Natural killer cell treated with Interleukin-12 subunit alpha and Interleukin-12 subunit beta and Interleukin-15 and Interleukin-18, amount 100 ng/mL, for 72 hours (primary cell): ENCODE data around the gene SPATA31D3. TPM values are rescaled to one million over a fixed set of nuclear protein-coding genes. Genes with fewer than 3 reads are reported as not detected.
A peak's percentile ranks its signal among the peaks of the same experiment; 100 is the strongest.
"Not testable (repeated sequence)": the region's sequence is repeated elsewhere in the genome, so short reads cannot be mapped to it uniquely, and the experiment has no call there.

Experiments
- ATAC-seq, 2 donors: fragments of 150-1000 bp; cut with Tn5 transposase in 1 of 2; sonication (Bioruptor Pico), chemical (Tn5 transposase) in 1 of 2; 2 replicates each; pipeline ENCODE4 v1.10.0; 2021
- DNase-seq: peaks from one replicate; pipeline ENCODE4 v3.0.0; 2022; ENCODE audit warnings: low spot score
- H3K27ac Mint-ChIP-seq, 2 donors: 1 replicate in 1 of 2; 2 replicates in 1 of 2; pipeline ENCODE4 v1.8.0; 2022; ENCODE audit warnings: mixed read lengths in 2 of 2, mild to moderate bottlenecking in 1 of 2, moderate library complexity in 1 of 2
- H3K27me3 Mint-ChIP-seq, 2 donors: 1 replicate in 1 of 2; 2 replicates in 1 of 2; pipeline ENCODE4 v1.8.0; 2022; ENCODE audit warnings: mixed read lengths in 2 of 2
- H3K36me3 Mint-ChIP-seq: one replicate; pipeline ENCODE4 v1.8.0; 2022; ENCODE audit warnings: mixed read lengths
- H3K4me1 Mint-ChIP-seq, 2 donors: 1 replicate in 1 of 2; 2 replicates in 1 of 2; pipeline ENCODE4 v1.8.0; 2022; ENCODE audit warnings: low read depth in 2 of 2, mixed read lengths in 2 of 2, mild to moderate bottlenecking in 1 of 2
- H3K4me3 Mint-ChIP-seq: one replicate; pipeline ENCODE4 v1.8.0; 2022; ENCODE audit warnings: mixed read lengths
- H3K9me3 Mint-ChIP-seq: 2 replicates; pipeline ENCODE4 v1.8.0; 2022; ENCODE audit warnings: mixed read lengths
- total RNA-seq, 2 donors: library from RNA; stranded (reverse); gene quantifications; one replicate each; pipeline ENCODE4 v1.2.3, GENCODE V29; 2022

Gene SPATA31D3
- total RNA-seq = not detected

GRCh38 chr9:81943393-81943792, at the start of gene SPATA31D3:
Gene SPATA31D3 (plus strand): TSS chr9:81943500. CDS start chr9:81943586, 86 bp downstream.
- H3K27me3 Mint-ChIP-seq, H3K27ac Mint-ChIP-seq, H3K9me3 Mint-ChIP-seq, DNase-seq, H3K4me1 Mint-ChIP-seq, H3K36me3 Mint-ChIP-seq, H3K4me3 Mint-ChIP-seq: not testable (repeated sequence)
- peak in 1 of 2 donors; percentile 48 for ATAC-seq

GRCh38 chr9:81893929-81894328, 49.4 kb upstream of the SPATA31D3 start:
- ATAC-seq = no peak

GRCh38 chr9:81894891-81895290, 48.4 kb upstream of the SPATA31D3 start:
- H3K27me3 Mint-ChIP-seq = peaks cover 7% of the 10 kb centered on the region in 2 donors
- no peaks in the 10 kb centered on the region for H3K4me1 Mint-ChIP-seq
- H3K4me3 Mint-ChIP-seq = no peak overlapping the region
- ATAC-seq = no peak
- no peaks in the 10 kb centered on the region for H3K36me3 Mint-ChIP-seq
- H3K27ac Mint-ChIP-seq = no peak overlapping the region
- no peak for DNase-seq
- H3K9me3 Mint-ChIP-seq = no peaks in the 10 kb centered on the region

More at GRCh38 chr9:81893929-81894328, 49.4 kb upstream of the SPATA31D3 start:
- Mint-ChIP-seq H3K27me3 (peaks cover 7% of the 10 kb centered on the region in 2 donors), H3K4me1 (no peaks in the 10 kb centered on the region), H3K4me3 (no peak overlapping the region), H3K27ac (no peak overlapping the region), H3K36me3 (no peaks in the 10 kb centered on the region), H3K9me3 (no peaks in the 10 kb centered on the region)
- no peak for DNase-seq

GRCh38 chr9:81896070-81896469, 47.2 kb upstream of the SPATA31D3 start:
- no peak for ATAC-seq
- peaks cover 7% of the 10 kb centered on the region in 2 donors for H3K27me3 Mint-ChIP-seq
- no peaks in the 10 kb centered on the region for H3K4me1 Mint-ChIP-seq
- H3K27ac Mint-ChIP-seq = no peak overlapping the region
- H3K4me3 Mint-ChIP-seq = no peak overlapping the region
- DNase-seq = no peak
- no peaks in the 10 kb centered on the region for H3K36me3 Mint-ChIP-seq
- H3K9me3 Mint-ChIP-seq = no peaks in the 10 kb centered on the region

- DNase-seq (no peak), ATAC-seq (no peak)
- H3K36me3 Mint-ChIP-seq = no peaks in the 10 kb centered on the region
- H3K9me3 Mint-ChIP-seq = no peaks in the 10 kb centered on the region
- H3K27ac Mint-ChIP-seq = no peak overlapping the region
- no peak overlapping the region for H3K4me3 Mint-ChIP-seq
- H3K4me1 Mint-ChIP-seq = no peaks in the 10 kb centered on the region
- H3K27me3 Mint-ChIP-seq = peaks cover 7% of the 10 kb centered on the region in 2 donors
Measured at GRCh38 chr9:81898851-81899250, 44.4 kb upstream of the SPATA31D3 start.

- Mint-ChIP-seq H3K4me3 (no peak overlapping the region), H3K4me1 (no peaks in the 10 kb centered on the region), H3K27ac (no peak overlapping the region), H3K36me3 (no peaks in the 10 kb centered on the region), H3K9me3 (no peaks in the 10 kb centered on the region), H3K27me3 (peaks cover 0 to 3% of the 10 kb centered on the region in 2 donors)
- ATAC-seq (no peak), DNase-seq (no peak)
Measured at GRCh38 chr9:81902196-81902595, 41.1 kb upstream of the SPATA31D3 start.

GRCh38 chr9:81902626-81903025, 40.7 kb upstream of the SPATA31D3 start:
- no peak for ATAC-seq
- H3K27ac Mint-ChIP-seq = no peak overlapping the region
- H3K4me3 Mint-ChIP-seq = no peak overlapping the region

GRCh38 chr9:81906671-81907070, 36.6 kb upstream of the SPATA31D3 start:
- H3K27me3 Mint-ChIP-seq = no peaks in the 10 kb centered on the region
- no peaks in the 10 kb centered on the region for H3K36me3 Mint-ChIP-seq
- no peaks in the 10 kb centered on the region for H3K4me1 Mint-ChIP-seq
- no peaks in the 10 kb centered on the region for H3K9me3 Mint-ChIP-seq
- no peak overlapping the region for H3K4me3 Mint-ChIP-seq
- DNase-seq = no peak
- ATAC-seq = no peak
- no peak overlapping the region for H3K27ac Mint-ChIP-seq

More at GRCh38 chr9:81902626-81903025, 40.7 kb upstream of the SPATA31D3 start:
- Mint-ChIP-seq H3K9me3 (no peaks in the 10 kb centered on the region), H3K27me3 (peaks cover 0 to 3% of the 10 kb centered on the region in 2 donors), H3K4me1 (no peaks in the 10 kb centered on the region), H3K36me3 (no peaks in the 10 kb centered on the region)
- DNase-seq = no peak

- peaks cover 7 to 8% of the 10 kb centered on the region in 2 donors for H3K27me3 Mint-ChIP-seq
- no peaks in the 10 kb centered on the region for H3K4me1 Mint-ChIP-seq
- no peaks in the 10 kb centered on the region for H3K36me3 Mint-ChIP-seq
- H3K27ac Mint-ChIP-seq = no peak overlapping the region
- no peak for DNase-seq
- no peaks in the 10 kb centered on the region for H3K9me3 Mint-ChIP-seq
- H3K4me3 Mint-ChIP-seq = no peak overlapping the region
- ATAC-seq = no peak
Measured at GRCh38 chr9:81912135-81912534, 31.2 kb upstream of the SPATA31D3 start.

GRCh38 chr9:81915801-81916505, 27.3 kb upstream of the SPATA31D3 start:
- Mint-ChIP-seq H3K4me3 (no peak overlapping the region), H3K27ac (no peak overlapping the region), H3K4me1 (no peaks in the 10 kb centered on the region), H3K36me3 (no peaks in the 10 kb centered on the region), H3K27me3 (peaks cover 7 to 8% of the 10 kb centered on the region in 2 donors), H3K9me3 (no peaks in the 10 kb centered on the region)
- ATAC-seq = no peak
- no peak for DNase-seq

- not testable (repeated sequence) for H3K27me3 Mint-ChIP-seq, H3K27ac Mint-ChIP-seq, H3K4me3 Mint-ChIP-seq, DNase-seq, H3K36me3 Mint-ChIP-seq, H3K9me3 Mint-ChIP-seq, ATAC-seq, H3K4me1 Mint-ChIP-seq
Measured at GRCh38 chr9:81918507-81918906, 24.8 kb upstream of the SPATA31D3 start.

GRCh38 chr9:81928305-81928704, 15.0 kb upstream of the SPATA31D3 start, which contains the start of gene SPATA31D4:
Gene SPATA31D4 (plus strand): TSS chr9:81928428. CDS start chr9:81928514, 86 bp downstream.
- not testable (repeated sequence) for H3K4me1 Mint-ChIP-seq, H3K36me3 Mint-ChIP-seq, H3K27me3 Mint-ChIP-seq, H3K4me3 Mint-ChIP-seq, H3K9me3 Mint-ChIP-seq, H3K27ac Mint-ChIP-seq, DNase-seq
- peak in 1 of 2 donors; percentile 43 for ATAC-seq

- H3K4me3 Mint-ChIP-seq, ATAC-seq, H3K27me3 Mint-ChIP-seq, H3K36me3 Mint-ChIP-seq, DNase-seq, H3K9me3 Mint-ChIP-seq, H3K27ac Mint-ChIP-seq, H3K4me1 Mint-ChIP-seq: not testable (repeated sequence)
Measured at GRCh38 chr9:81930147-81930546, 13.2 kb upstream of the SPATA31D3 start.

GRCh38 chr9:81933547-81933946, 9.8 kb upstream of the SPATA31D3 start:
- H3K27me3 Mint-ChIP-seq, H3K27ac Mint-ChIP-seq, DNase-seq, ATAC-seq, H3K36me3 Mint-ChIP-seq, H3K9me3 Mint-ChIP-seq, H3K4me3 Mint-ChIP-seq, H3K4me1 Mint-ChIP-seq: not testable (repeated sequence)

- not testable (repeated sequence) for H3K4me1 Mint-ChIP-seq, H3K9me3 Mint-ChIP-seq, H3K27me3 Mint-ChIP-seq, DNase-seq, H3K4me3 Mint-ChIP-seq, ATAC-seq, H3K27ac Mint-ChIP-seq, H3K36me3 Mint-ChIP-seq
Measured at GRCh38 chr9:81948650-81949049, 5.3 kb downstream of the SPATA31D3 start.
